Left forelimb (tissue), 1 donor: ENCODE results near the gene PER2.
A peak's percentile ranks its signal among the peaks of the same experiment; 100 is the strongest.
"Not testable (repeated sequence)": the region's sequence is repeated elsewhere in the genome, so short reads cannot be mapped to it uniquely, and the experiment has no call there.

Experiments used
- DNase-seq: peaks from one replicate; pipeline ENCODE4 v3.0.0-alpha.2; 2018; ENCODE audit warnings: low spot score

The PER2 gene

GRCh38 chr2:238288650-238289573 lies 502 bp upstream of the PER2 start:
- peak; percentile 99 for DNase-seq

GRCh38 chr2:238286987-238287736 lies 1.2 kb downstream of the PER2 start:
- no peak for DNase-seq

GRCh38 chr2:238286551-238286950 lies 1.9 kb downstream of the PER2 start:
- DNase-seq, result no peak

GRCh38 chr2:238286095-238286494 lies 2.3 kb downstream of the PER2 start:
- no peak for DNase-seq

GRCh38 chr2:238285653-238286082 lies 2.7 kb downstream of the PER2 start:
- DNase-seq, result peak; percentile 78

GRCh38 chr2:238284802-238285515 lies 3.5 kb downstream of the PER2 start:
- DNase-seq, result no peak

- no peak for DNase-seq
Observed at GRCh38 chr2:238282861-238283738, 5.3 kb downstream of the PER2 start.

- DNase-seq, result no peak
Observed at GRCh38 chr2:238281826-238282480, 6.5 kb downstream of the PER2 start.

GRCh38 chr2:238280083-238280825 lies 8.2 kb downstream of the PER2 start:
- DNase-seq, result no peak

GRCh38 chr2:238279324-238279682 lies 9.1 kb downstream of the PER2 start:
- DNase-seq, result no peak

- no peak for DNase-seq
Observed at GRCh38 chr2:238278626-238279323, 9.6 kb downstream of the PER2 start.

GRCh38 chr2:238277695-238278094 lies 10.7 kb downstream of the PER2 start:
- DNase-seq, result no peak

GRCh38 chr2:238274152-238274865 lies 14.1 kb downstream of the PER2 start:
- DNase-seq, result no peak

- DNase-seq, result not testable (repeated sequence)
Observed at GRCh38 chr2:238273433-238273832, 15.0 kb downstream of the PER2 start.

- no peak for DNase-seq
Observed at GRCh38 chr2:238272156-238272555, 16.3 kb downstream of the PER2 start.

- DNase-seq, result not testable (repeated sequence)
Observed at GRCh38 chr2:238271686-238272085, 16.7 kb downstream of the PER2 start.

GRCh38 chr2:238271061-238271554 lies 17.3 kb downstream of the PER2 start:
- no peak for DNase-seq

GRCh38 chr2:238270606-238271005 lies 17.8 kb downstream of the PER2 start:
- DNase-seq, result no peak

- no peak for DNase-seq
Observed at GRCh38 chr2:238269741-238270140, 18.7 kb downstream of the PER2 start.
